ENCODE results near the gene IRAK3. TPM values are rescaled to one million over a fixed set of nuclear protein-coding genes. Genes with fewer than 3 reads are reported as not detected.

The IRAK3 gene
- total RNA-seq, 1 donor = 3.0 TPM

DNA sequence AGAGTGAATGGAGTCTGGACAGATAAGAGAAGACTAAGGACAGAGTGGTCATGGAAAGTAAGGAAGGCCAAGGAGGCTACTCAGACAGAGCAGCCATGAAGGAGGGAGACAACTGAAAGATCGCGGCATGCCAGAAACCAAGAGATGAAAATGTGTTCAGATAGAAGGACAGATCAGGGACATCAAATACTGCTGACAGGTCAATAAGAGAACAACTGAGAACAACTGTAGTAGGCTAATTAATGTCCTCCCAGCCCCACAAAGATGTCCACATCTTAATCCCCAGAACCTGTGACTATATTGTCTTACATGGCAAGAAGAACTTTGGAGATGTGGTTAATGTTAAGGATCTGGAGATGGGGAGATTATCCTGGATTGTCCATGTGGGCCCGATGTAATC lies 98.3 kb downstream of the IRAK3 start:
- TF ChIP-seq, protein P1, sequence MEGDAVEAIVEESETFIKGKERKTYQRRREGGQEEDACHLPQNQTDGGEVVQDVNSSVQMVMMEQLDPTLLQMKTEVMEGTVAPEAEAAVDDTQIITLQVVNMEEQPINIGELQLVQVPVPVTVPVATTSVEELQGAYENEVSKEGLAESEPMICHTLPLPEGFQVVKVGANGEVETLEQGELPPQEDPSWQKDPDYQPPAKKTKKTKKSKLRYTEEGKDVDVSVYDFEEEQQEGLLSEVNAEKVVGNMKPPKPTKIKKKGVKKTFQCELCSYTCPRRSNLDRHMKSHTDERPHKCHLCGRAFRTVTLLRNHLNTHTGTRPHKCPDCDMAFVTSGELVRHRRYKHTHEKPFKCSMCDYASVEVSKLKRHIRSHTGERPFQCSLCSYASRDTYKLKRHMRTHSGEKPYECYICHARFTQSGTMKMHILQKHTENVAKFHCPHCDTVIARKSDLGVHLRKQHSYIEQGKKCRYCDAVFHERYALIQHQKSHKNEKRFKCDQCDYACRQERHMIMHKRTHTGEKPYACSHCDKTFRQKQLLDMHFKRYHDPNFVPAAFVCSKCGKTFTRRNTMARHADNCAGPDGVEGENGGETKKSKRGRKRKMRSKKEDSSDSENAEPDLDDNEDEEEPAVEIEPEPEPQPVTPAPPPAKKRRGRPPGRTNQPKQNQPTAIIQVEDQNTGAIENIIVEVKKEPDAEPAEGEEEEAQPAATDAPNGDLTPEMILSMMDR (IDR thresholded peaks at IDR 0.05; ENCODE audit: insufficient read depth, low read depth, low read length) = no peak
- no peak for DNase-seq (ENCODE audit: low read depth)
- H3K4me3 ChIP-seq (ENCODE audit: low read depth, low read length) = no peak overlapping the region

- TF ChIP-seq, protein P1 (IDR thresholded peaks at IDR 0.05; ENCODE audit: insufficient read depth, low read depth, low read length) = no peak
- DNase-seq (ENCODE audit: low read depth) = no peak
Measured at GRCh38 chr12:66288121-66288520, 99.1 kb downstream of the IRAK3 start.

DNA sequence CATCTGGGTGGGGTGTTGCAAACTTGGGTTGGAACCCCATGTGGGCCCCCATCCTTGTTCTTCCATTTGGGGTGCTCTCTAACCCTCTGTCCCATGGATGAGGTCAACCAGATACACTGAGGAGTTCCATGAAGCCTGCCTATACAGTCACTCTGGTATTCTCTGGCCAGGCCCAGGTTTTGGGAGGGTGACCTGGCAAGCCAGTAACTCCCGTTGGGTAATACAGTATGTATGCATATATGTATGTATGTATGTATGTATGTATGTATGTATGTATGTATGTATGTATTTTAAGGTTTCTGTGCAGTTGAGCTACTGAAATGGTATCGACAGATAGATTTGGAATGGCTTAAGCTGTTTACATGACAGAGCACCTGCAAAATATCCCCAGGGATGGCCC lies 100.5 kb downstream of the IRAK3 start:
- TF ChIP-seq, protein P1 (IDR thresholded peaks at IDR 0.05; ENCODE audit: insufficient read depth, low read depth, low read length) = no peak
- no peak overlapping the region for H3K4me3 ChIP-seq (ENCODE audit: low read depth, low read length)
- no peak for DNase-seq (ENCODE audit: low read depth)

More at GRCh38 chr12:66288121-66288520, 99.1 kb downstream of the IRAK3 start:
- H3K4me3 ChIP-seq (ENCODE audit: low read depth, low read length) = no peak overlapping the region

DNA sequence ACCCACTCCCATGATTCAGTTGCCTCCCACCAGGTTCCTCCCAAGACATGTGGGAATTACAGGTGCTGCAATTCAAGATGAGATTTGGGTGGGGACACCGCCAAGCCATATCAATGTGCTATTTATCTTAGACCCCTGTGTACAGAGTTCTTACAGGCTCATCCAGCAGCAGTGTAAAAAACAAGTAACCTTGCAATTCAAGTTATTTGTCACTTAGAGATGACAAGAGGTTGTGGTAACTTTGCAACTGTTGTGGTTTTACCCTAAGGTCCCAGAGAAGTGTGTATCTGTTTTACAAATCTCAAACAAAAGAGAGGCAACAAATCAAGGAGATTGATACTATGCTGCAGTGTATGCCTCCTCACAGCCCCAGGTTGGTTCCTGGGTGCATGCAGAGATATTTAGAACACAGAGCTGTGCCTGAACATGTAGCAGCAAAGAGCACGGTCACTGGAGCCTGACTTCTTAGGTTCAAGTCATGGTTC lies 101.7 kb downstream of the IRAK3 start:
- TF ChIP-seq, protein P1 (IDR thresholded peaks at IDR 0.05; ENCODE audit: insufficient read depth, low read depth, low read length) = no peak
- no peak for DNase-seq (ENCODE audit: low read depth)
- no peak overlapping the region for H3K4me3 ChIP-seq (ENCODE audit: low read depth, low read length)

- TF ChIP-seq, protein P1 (IDR thresholded peaks at IDR 0.05; ENCODE audit: insufficient read depth, low read depth, low read length) = no peak
- DNase-seq (ENCODE audit: low read depth) = no peak
Measured at GRCh38 chr12:66296176-66296683, 107.2 kb downstream of the IRAK3 start.

DNA sequence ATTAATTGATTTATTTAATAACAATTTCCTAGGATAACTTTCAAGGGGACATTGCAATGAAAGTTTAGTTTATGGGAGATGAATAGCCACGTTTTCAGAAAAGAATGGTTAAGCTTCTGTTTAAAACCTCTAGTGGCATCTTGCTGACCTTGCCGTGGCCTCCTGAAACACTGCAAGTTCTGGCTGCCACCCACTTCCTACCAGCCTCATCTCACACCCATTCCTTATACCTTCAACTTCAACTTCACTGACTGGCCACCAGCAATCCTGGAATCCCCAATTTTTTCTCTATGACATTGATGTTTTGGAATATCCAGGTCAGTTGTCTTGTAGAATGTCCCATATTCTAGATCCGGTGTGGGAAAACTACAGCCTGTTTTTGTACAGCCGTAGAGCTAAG lies 108.1 kb downstream of the IRAK3 start:
- TF ChIP-seq, protein P1 (IDR thresholded peaks at IDR 0.05; ENCODE audit: insufficient read depth, low read depth, low read length) = no peak
- DNase-seq (ENCODE audit: low read depth) = no peak
- no peak overlapping the region for H3K4me3 ChIP-seq (ENCODE audit: low read depth, low read length)

More at GRCh38 chr12:66296176-66296683, 107.2 kb downstream of the IRAK3 start:
- H3K4me3 ChIP-seq (ENCODE audit: low read depth, low read length) = no peak overlapping the region

GRCh38 chr12:66297923-66298322 lies 108.9 kb downstream of the IRAK3 start:
- H3K4me3 ChIP-seq (ENCODE audit: low read depth, low read length) = no peak overlapping the region
- TF ChIP-seq, protein P1 (IDR thresholded peaks at IDR 0.05; ENCODE audit: insufficient read depth, low read depth, low read length) = no peak

More at GRCh38 chr12:66297923-66298322, 108.9 kb downstream of the IRAK3 start:
- no peak for DNase-seq (ENCODE audit: low read depth)

Measured in fibroblast of villous mesenchyme (primary cell).